ENCODE results near the gene GDE1.
A peak's percentile ranks its signal among the peaks of the same experiment; 100 is the strongest.

GDE1 gene

GRCh38 chr16:19523559-19524355 lies 1.9 kb upstream of the GDE1 start, which contains the start of gene CCP110:
Gene CCP110, plus strand, starts transcription at chr16:19523942. Its CDS starts 3,940 bp downstream, at chr16:19527882.
- peak; percentile 95 to 96 for DNase-seq

GRCh38 chr16:19523184-19523558 lies 1.3 kb upstream of the GDE1 start:
- DNase-seq, result no peak

- no peak for DNase-seq
Observed at GRCh38 chr16:19522760-19523159, 862 bp upstream of the GDE1 start.

GRCh38 chr16:19522397-19522732 lies 467 bp upstream of the GDE1 start:
- no peak for DNase-seq

- peak; percentile 18 to 29 for DNase-seq
Observed at GRCh38 chr16:19520861-19521331, 1.0 kb downstream of the GDE1 start.

- no peak for DNase-seq
Observed at GRCh38 chr16:19518388-19518787, 3.5 kb downstream of the GDE1 start.

- no peak for DNase-seq
Observed at GRCh38 chr16:19517424-19518089, 4.3 kb downstream of the GDE1 start.

- no peak for DNase-seq
Observed at GRCh38 chr16:19515757-19516156, 6.1 kb downstream of the GDE1 start.

- no peak for DNase-seq
Observed at GRCh38 chr16:19513377-19514053, 8.4 kb downstream of the GDE1 start.

- DNase-seq, result no peak
Observed at GRCh38 chr16:19512297-19512696, 9.6 kb downstream of the GDE1 start.

GRCh38 chr16:19507867-19508266 lies 14.0 kb downstream of the GDE1 start:
- DNase-seq, result no peak

GRCh38 chr16:19506965-19507364 lies 14.9 kb downstream of the GDE1 start:
- DNase-seq, result no peak

GRCh38 chr16:19505600-19506303 lies 16.1 kb downstream of the GDE1 start:
- DNase-seq, result no peak

- no peak for DNase-seq
Observed at GRCh38 chr16:19503461-19504075, 18.3 kb downstream of the GDE1 start.

- DNase-seq, result peak; percentile 76 to 81
Observed at GRCh38 chr16:19502395-19503131, 19.3 kb downstream of the GDE1 start.

GRCh38 chr16:19499481-19499880 lies 22.4 kb downstream of the GDE1 start:
- DNase-seq, result no peak

- DNase-seq, result no peak
Observed at GRCh38 chr16:19499006-19499405, 22.9 kb downstream of the GDE1 start.

GRCh38 chr16:19497176-19497575 lies 24.7 kb downstream of the GDE1 start:
- DNase-seq, result no peak

- no peak for DNase-seq
Observed at GRCh38 chr16:19490619-19491018, 31.3 kb downstream of the GDE1 start.

GRCh38 chr16:19488213-19488640 lies 33.7 kb downstream of the GDE1 start:
- DNase-seq, result no peak

GRCh38 chr16:19486750-19487325 lies 35.1 kb downstream of the GDE1 start:
- DNase-seq, result no peak

- DNase-seq, result no peak
Observed at GRCh38 chr16:19486051-19486450, 35.8 kb downstream of the GDE1 start.
